ENCODE measurements around the gene RAMP3. TPM values are rescaled to one million over a fixed set of nuclear protein-coding genes. Genes with fewer than 3 reads are reported as not detected.

The RAMP3 gene
- total RNA-seq, 4 donors from 2014 or later: 11.9 to 182 (median 57.5) TPM

DNA sequence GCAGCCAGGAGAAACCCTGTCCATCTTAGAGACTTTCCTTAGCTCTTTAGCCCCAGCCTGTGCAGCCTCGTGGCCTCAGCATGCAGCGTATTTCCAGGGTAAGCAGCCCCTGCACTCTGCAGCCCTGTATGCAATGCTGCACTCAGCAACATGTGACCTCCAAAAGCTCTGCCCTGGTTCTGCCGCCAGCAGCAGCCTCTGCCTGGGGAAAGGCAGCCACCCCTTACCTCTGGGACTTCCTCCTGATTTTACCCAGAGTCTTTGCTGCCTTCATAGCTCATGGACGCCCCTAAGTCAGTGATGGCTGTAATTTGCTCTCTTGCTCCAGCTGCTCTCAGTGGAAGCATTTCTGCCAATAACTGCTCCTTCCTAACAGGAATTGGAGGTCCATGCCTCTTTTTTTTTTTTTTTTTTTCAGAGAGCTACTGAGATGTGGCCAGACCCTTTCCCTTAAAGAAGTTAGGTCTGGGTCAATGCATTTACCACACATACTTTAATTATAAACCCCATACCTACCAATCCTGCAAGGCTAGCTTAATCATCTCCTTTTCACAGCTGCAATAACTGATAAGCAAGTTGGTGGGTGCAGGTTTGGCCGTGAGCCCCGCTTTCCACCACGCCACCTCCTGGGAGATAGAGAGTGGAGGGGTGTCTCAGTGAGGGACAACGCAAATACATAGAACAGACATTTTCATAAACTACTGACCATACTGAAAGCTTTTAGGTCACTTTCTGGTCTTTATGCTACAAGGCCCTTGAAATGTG lies 71.7 kb downstream of the RAMP3 start:
- Histone ChIP-seq H3K27me3 (no peaks in the 10 kb centered on the region), H3K27ac (no peak overlapping the region), H3K9me3 (no peaks in the 10 kb centered on the region), H3K36me3 (no peaks in the 10 kb centered on the region), H3K4me3 (no peak overlapping the region), H3K4me1 (no peaks in the 10 kb centered on the region)
- intact Hi-C loops (cut with DNase I; ENCODE audit: low total_unique reads): no loop called here
- no peak for DNase-seq
- TF ChIP-seq, protein P1, sequence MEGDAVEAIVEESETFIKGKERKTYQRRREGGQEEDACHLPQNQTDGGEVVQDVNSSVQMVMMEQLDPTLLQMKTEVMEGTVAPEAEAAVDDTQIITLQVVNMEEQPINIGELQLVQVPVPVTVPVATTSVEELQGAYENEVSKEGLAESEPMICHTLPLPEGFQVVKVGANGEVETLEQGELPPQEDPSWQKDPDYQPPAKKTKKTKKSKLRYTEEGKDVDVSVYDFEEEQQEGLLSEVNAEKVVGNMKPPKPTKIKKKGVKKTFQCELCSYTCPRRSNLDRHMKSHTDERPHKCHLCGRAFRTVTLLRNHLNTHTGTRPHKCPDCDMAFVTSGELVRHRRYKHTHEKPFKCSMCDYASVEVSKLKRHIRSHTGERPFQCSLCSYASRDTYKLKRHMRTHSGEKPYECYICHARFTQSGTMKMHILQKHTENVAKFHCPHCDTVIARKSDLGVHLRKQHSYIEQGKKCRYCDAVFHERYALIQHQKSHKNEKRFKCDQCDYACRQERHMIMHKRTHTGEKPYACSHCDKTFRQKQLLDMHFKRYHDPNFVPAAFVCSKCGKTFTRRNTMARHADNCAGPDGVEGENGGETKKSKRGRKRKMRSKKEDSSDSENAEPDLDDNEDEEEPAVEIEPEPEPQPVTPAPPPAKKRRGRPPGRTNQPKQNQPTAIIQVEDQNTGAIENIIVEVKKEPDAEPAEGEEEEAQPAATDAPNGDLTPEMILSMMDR (IDR thresholded peaks at IDR 0.05): no peak
- no peak for TF ChIP-seq POLR2A (IDR thresholded peaks at IDR 0.05)

DNA sequence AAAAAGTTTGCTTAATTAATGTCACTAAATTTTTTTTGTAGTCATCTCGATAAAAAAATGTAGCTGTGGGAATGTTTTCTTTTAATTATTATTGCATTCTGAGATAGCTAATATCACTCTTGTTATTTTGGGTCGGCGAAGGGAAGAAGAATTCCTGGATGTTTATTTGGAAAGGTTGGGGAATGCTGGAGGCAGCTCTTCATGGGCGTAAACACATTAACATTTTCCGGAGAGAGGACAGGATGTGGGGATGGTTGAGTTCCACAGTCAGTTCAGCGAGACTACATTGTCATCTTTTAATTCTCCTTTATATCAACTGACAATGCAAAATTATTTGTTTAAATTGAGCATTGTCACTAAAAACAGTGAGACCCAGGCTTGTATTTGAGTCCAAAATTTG lies 72.5 kb downstream of the RAMP3 start:
- Histone ChIP-seq H3K27me3 (no peaks in the 10 kb centered on the region), H3K4me1 (no peaks in the 10 kb centered on the region), H3K9me3 (no peaks in the 10 kb centered on the region), H3K36me3 (no peaks in the 10 kb centered on the region), H3K27ac (no peak overlapping the region), H3K4me3 (no peak overlapping the region)
- intact Hi-C loops (cut with DNase I; ENCODE audit: low total_unique reads): no loop called here
- no peak for DNase-seq
- TF ChIP-seq POLR2A (IDR thresholded peaks at IDR 0.05): no peak
- TF ChIP-seq, protein P1 (IDR thresholded peaks at IDR 0.05): no peak

DNA sequence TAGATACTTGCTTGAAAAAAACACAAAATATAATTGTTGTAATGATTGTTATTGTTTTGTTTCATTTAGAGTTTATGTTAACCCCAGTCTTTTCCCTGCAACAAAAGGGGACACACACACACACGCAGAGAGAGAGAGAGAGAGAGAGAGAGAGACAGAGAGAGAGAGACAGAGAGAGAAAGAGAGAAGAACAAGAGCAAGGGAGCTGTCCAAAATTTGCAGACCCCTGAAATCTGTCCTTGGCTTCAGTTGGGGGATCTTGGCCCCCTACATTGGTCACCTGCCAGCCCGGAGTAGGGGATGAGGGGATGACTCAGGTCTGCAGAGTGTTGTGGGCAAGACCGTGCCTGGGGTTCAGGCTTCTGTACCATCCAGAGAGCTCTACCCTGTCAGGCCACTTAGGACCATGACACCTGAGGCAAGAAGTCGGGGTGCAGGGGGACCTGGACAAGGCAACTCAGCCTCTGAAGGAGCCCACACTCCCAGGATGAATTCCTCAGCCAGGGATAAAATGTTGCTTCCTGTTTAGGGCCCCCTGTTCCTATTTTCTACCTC lies 73.1 kb downstream of the RAMP3 start:
- H3K4me1 ChIP-seq: no peaks in the 10 kb centered on the region
- intact Hi-C loops (cut with DNase I; ENCODE audit: low total_unique reads): no loop called here
- H3K27me3 ChIP-seq: no peaks in the 10 kb centered on the region
- DNase-seq: no peak
- H3K27ac ChIP-seq: no peak overlapping the region
- no peaks in the 10 kb centered on the region for H3K9me3 ChIP-seq
- no peaks in the 10 kb centered on the region for H3K36me3 ChIP-seq
- no peak for TF ChIP-seq POLR2A (IDR thresholded peaks at IDR 0.05)
- TF ChIP-seq, protein P1 (IDR thresholded peaks at IDR 0.05): no peak
- no peak overlapping the region for H3K4me3 ChIP-seq

GRCh38 chr7:45233249-45233775 lies 75.7 kb downstream of the RAMP3 start:
- Histone ChIP-seq H3K9me3 (no peaks in the 10 kb centered on the region), H3K4me3 (no peak overlapping the region), H3K36me3 (no peaks in the 10 kb centered on the region), H3K27me3 (no peaks in the 10 kb centered on the region), H3K27ac (no peak overlapping the region), H3K4me1 (no peaks in the 10 kb centered on the region)
- intact Hi-C loops (cut with DNase I; ENCODE audit: low total_unique reads): no loop called here
- TF ChIP-seq, protein P1 (IDR thresholded peaks at IDR 0.05): no peak
- TF ChIP-seq POLR2A (IDR thresholded peaks at IDR 0.05): no peak
- DNase-seq: no peak

Other genes with a start within 250 kb of the RAMP3 start
- 1 to 10 TPM in 3 of 4 donors, under 1 TPM in 1; 0.59 to 3.1 (median 1.2) TPM for gene MYO1G, start 178.8 kb upstream of the RAMP3 start, total RNA-seq
- gene CCM2, start 157.6 kb upstream of the RAMP3 start, total RNA-seq: 10 to 100 TPM in 3 of 4 donors, 1 to 10 TPM in 1; 7.6 to 70.2 (median 33.6) TPM
- gene NACAD, start 68.8 kb upstream of the RAMP3 start, total RNA-seq: 10 to 100 TPM in 1 of 4 donors, 1 to 10 TPM in 2, under 1 TPM in 1; 0.51 to 26.9 (median 5.4) TPM
- gene TBRG4, start 46.1 kb upstream of the RAMP3 start, total RNA-seq: 10 to 100 TPM in 3 of 4 donors, 1 to 10 TPM in 1; 7.4 to 51.2 (median 42.5) TPM

All from uterus (tissue), 4 donors.